HCT116 (cell line): Measurements from ENCODE around the gene EHD4.

Experiments
- CTCF ChIP-seq, 3 experiments: fragments of 200-600 bp in 1 of 3; sonication (generic) in 1 of 3; IDR thresholded peaks in 2 of 3; conservative IDR thresholded peaks in 1 of 3; 2 replicates each; pipeline ENCODE4 v1.5.1; 2012 to 2017; ENCODE audit warnings: low read depth in 2 of 3, low read length in 2 of 3, antibody characterized with exemption in 1 of 3, borderline replicate concordance in 1 of 3, control low read depth in 1 of 3, mild to moderate bottlenecking in 1 of 3, mixed read lengths in 1 of 3, mixed run types in 1 of 3, moderate library complexity in 1 of 3; ENCODE audit not compliant: insufficient read depth in 1 of 3
- EGR1 ChIP-seq: IDR thresholded peaks from 2 replicates; pipeline ENCODE4 v1.6.1; 2012; ENCODE audit warnings: low read depth
- EZH2 ChIP-seq: fragments of 200-600 bp; sonication (generic); IDR thresholded peaks from 2 replicates; pipeline ENCODE4 v1.6.1; 2017; ENCODE audit warnings: antibody characterized with exemption, mixed run types
- EZH2phosphoT487 ChIP-seq: fragments of 200-600 bp; IDR thresholded peaks from 2 replicates; pipeline ENCODE4 v1.6.1; 2018; ENCODE audit warnings: antibody characterized with exemption, borderline replicate concordance
- JUND ChIP-seq: IDR thresholded peaks from 2 replicates; pipeline ENCODE4 v1.6.1; 2012
- MAX ChIP-seq: IDR thresholded peaks from 2 replicates; pipeline ENCODE4 v1.6.1; 2012
- RAD21 ChIP-seq: IDR thresholded peaks from 2 replicates; pipeline ENCODE4 v1.6.1; 2012; ENCODE audit warnings: low read depth, mild to moderate bottlenecking
- REST ChIP-seq: IDR thresholded peaks from 2 replicates; pipeline ENCODE4 v1.6.1; 2012; ENCODE audit warnings: low read depth
- SIN3A ChIP-seq: IDR thresholded peaks from 2 replicates; pipeline ENCODE4 v1.6.1; 2012; ENCODE audit warnings: low read depth
- YY1 ChIP-seq: IDR thresholded peaks from 2 replicates; pipeline ENCODE4 v1.6.1; 2011; ENCODE audit warnings: low read length, low read depth, moderate library complexity, mild to moderate bottlenecking; ENCODE audit not compliant: insufficient replicate concordance; ENCODE audit errors: extremely low read depth
- ZBTB33 ChIP-seq: IDR thresholded peaks from 2 replicates; pipeline ENCODE4 v1.6.1; 2011; ENCODE audit warnings: mild to moderate bottlenecking, low read length, moderate library complexity; ENCODE audit not compliant: insufficient replicate concordance; ENCODE audit errors: extremely low read depth
- ZNF274 ChIP-seq: fragments of 200-500 bp; sonication (Bioruptor generic); IDR thresholded peaks from 2 replicates; pipeline ENCODE4 v1.6.1; 2014; ENCODE audit warnings: mild to moderate bottlenecking, low read depth, low read length, inconsistent platforms

GRCh38 chr15:41914411-41914810 lies 57.9 kb downstream of the EHD4 start:
- TF ChIP-seq CTCF (IDR thresholded peaks at IDR 0.05 in 2 of 3, conservative IDR thresholded peaks at IDR 0.05 in 1 of 3; ENCODE audit: borderline replicate concordance in 1 of 3, insufficient read depth in 1 of 3, low read depth in 2 of 3, low read length in 2 of 3) (no peak), YY1 (no peak), JUND (no peak), EZH2phosphoT487 (no peak), EGR1 (no peak), REST (no peak), RAD21 (no peak), ZBTB33 (no peak), ZNF274 (no peak), SIN3A (no peak), MAX (no peak), EZH2 (no peak)
